Fibroblast of the conjunctiva (primary cell): ENCODE data around the gene MISFA.
"Not testable (repeated sequence)": the region's sequence is repeated elsewhere in the genome, so short reads cannot be mapped to it uniquely, and the experiment has no call there.

Source experiments
- DNase-seq: peaks from one replicate; pipeline ENCODE4 v3.0.0-alpha.2; 2010; ENCODE audit warnings: low read depth

Gene MISFA

DNA sequence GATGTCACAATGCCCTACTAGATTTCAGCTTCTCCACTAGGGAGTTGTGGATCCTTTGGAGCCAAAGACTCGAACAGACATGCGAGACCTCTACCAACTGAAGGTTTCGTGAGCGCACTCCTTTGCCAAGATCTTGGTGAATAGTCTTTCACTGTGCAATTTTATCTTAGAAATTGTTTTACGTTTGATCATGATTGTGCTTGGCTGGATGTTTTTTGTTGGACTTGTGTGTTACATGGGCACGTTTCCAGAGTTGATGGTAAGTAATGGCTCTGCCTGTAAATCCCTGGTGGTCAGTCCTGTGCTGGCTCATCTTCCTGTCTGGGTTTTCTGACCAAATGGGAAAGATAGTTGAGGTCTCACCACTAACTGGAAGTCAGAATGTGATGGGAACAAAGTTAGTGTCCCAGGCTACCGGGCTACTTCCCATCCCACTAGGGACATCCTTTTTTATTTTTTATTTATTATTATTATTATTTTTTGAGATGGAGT is at the start of gene MISFA:
TSS of gene MISFA (plus strand) at position 51 of the 492 bp plus-strand sequence. CDS start at position 191, 140 bp downstream.
- no peak for DNase-seq

DNA sequence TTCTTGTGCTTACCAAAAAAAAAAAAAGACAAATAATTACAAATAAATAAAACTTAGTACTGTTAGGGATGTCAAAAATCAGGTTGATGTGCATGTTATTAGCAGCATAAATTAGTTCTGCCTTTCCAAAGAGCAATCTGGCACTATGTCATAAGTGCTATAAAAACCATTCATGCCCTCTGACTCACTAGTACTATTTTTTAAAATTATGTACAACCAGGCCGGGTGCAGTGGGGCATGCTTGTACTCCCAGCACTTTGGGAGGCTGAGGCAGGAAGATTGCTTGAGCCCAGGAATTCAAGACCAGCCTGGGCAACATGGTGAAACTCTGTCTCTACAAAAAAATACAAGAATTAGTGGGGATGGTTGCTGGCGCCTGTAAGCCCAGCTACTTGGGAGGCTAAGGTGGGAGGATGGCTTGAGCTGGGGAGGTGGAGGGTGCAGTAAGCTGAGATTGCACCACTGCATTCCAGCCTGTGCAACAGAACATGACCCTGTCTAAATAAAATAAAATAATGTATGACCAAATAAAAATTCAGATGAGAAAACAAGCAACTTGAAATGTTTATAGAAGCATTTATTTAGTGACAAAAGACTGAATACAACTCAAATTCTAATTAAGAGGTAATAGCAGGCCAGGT is 36.4 kb upstream of the MISFA start:
- DNase-seq: no peak

DNA sequence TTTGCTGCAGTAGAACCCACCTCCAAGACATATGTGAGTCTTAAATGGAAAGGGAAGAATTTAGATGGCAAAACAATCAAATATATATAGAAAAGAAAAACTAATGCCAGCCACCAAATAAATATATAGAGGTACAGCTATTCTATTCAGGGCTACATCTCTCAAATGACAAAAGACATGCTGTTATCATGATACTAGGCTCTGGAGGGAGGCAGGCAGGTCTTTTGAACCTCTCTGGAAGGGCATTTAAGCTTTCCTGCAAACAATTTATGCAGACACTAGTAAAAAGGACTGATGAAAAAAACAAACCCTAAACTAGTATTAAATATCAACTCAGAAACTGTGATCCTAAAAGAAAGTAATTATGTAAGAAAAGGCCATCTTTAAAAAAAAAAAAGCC is 35.4 kb upstream of the MISFA start:
- DNase-seq: no peak

DNA sequence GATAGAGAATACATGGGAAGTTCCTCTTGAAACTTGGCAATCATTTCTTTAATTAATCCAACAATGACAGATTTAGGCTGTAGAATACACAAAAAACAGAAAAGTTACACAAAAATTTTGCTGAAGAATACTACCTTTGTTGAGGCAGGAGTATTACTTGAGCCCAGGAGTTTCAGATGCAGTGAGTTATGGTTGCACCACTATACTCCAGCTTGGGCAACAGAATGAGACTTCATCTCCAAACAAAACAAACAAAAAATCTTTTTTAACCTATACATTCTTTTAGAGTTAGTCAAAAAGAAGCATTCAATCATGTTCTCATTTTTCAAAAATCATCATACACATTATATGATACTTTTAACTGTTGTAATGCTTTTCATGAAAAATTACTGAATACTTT is 33.2 kb upstream of the MISFA start:
- DNase-seq: no peak

DNA sequence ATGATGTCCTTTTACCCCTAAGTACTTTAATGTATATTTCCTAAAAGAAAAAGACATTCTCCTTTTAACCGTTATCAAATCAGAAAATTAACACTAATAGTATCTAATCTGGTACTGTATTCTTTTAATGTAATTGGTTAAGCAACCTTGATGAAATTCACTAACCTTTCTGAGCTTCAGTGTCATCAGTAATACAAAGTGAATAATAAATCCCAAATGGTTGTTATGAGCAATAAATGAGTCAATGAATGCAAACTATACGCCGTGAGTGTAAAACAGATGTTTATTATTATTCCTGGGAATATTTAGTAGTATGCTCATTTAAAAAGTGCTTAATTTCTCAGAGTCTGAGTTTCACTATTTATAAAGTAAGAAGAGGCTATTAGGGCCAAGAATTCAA is 32.5 kb upstream of the MISFA start:
- peak; percentile 34 for DNase-seq

DNA sequence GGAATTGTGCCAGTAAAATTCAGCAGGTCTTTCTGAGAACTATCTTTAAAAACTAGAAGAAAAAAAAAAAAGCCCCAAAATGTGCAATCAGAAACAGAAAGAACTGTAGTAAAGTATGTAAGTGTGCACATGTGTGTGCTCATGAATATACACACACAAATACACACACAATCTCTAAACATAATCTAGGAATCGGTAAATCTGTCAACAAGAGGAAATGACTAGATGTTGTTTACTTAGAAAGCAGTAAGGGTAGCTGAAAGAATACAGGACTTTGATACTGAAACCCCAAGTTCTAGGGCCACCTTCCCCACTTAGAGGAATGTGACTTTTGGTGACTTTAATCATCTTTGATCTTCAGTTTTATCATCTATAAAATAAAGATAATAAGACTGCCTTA is 24.2 kb upstream of the MISFA start:
- DNase-seq: no peak

DNA sequence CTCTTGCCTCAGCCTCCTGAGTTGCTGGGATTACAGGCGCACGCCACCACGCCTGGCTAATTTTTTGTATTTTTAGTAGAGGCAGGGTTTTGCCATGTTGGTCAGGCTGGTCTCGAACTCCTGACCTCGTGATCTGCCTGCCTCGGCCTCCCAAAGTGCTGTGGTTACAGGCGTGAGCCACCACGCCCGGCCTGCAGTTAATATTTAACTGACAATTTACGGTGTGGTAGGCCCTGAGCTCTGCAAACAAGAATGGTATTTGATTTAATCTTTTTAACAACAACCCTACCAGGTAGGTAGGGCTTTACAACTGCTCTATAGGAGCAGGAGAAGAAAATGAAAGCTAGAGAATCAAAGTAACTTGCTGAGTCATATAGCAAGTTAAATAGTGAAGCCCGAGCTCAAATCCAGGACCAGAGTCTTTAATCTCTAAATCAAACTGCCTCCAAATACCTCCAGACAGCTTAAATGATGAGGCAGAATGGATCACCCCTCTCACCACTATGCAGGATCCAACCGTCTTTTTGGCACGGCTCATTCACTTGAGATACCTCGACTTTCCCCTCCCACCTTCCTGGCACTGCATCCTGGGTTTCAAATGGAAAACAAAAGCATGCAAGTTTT is 20.5 kb upstream of the MISFA start:
- DNase-seq: no peak

DNA sequence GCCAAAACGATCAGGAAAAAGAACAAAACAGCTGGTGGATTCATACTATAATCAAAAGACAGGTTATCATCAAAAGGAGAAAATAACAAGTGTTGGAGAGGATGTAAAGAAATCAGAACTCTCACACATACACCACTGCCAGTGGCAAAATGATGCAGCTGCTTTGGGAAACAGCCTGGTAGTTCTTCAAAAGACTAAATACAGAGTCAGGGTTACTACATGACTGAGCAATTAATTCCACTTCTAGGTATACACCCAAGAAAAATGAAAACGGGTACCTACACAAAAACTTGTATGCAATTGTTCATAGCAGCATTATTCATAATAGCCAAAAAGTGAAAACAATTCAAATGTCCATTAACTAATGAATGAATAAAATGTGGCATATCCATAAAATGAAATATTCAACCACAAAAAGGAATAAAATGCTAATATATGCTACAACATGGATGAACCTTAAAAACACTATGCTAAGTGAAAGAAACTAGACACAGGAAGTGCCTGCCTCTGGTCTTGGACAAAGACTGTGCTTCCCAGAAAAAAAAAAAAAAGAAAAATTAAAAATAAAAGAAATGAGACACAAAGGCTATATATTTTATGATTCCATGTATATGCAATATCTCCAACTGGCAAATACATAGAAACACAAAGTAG is 19.3 kb upstream of the MISFA start:
- no peak for DNase-seq

DNA sequence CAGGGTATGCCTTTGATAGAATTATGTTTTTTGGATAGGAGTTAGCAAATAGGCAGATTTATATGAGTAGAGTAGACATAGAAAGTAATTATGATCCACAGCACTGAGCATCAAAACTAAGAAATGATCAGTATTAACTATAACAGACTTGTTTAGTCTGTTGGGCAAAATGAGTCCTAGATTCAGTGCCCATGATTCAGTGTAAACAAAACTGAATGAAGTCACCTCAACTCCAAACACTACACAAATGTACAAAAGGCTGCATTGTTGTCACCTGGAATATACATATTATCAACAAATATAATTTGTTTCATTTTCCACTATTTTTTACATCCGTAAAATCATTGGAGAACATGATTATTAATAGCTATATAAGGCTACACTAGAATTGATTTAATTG is 17.8 kb upstream of the MISFA start:
- no peak for DNase-seq

DNA sequence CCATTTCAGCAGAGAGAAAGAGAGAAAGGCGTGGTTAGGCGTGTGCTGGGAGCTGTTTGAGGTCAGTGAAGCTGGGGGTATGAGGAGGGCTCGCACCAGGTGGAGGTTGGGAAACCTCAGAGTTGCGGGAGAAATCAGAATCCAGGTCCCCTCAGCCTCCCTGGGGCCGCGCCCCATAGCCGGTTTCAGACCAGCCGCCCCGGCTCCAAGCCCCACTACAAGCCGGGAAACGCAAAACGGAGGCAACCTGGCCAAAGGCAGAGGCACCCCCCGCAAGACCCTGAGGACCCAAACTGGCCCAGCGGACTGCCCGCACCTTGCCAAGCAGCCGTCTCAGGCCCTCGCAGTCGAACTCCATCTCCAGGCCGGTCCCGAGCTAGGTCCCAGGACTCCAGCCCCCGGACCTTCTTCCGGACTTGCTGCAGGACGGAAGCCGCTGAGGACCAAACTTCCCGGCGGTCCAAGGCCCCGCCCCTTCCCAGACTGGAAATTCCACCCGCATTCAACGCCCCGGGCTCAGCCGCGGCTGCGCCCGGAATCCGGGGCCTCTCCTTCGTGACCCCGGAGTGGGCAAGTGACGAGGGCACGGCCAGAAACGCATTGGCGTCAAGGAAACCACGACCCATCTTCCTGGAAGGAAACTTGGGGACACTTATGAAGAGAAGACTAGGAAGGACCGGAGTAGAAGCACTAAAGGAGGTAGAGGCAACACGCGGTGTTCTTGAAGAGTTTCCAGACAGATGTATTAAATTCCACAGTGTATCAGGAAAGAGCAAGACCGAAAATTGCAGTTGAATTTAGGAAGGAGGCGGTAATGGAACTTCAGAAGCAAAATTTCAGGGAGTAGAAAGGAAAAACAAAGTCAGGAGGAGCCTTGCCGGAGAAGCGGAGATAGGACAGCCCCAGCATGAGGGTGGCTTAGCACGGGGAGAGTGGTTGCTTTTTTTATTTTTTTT is 11.0 kb upstream of the MISFA start, which contains the start of gene UEVLD:
TSS of gene UEVLD (minus strand) at position 438 of the 956 bp plus-strand sequence. CDS start at position 358, 80 bp downstream.
- DNase-seq: peak; percentile 73

DNA sequence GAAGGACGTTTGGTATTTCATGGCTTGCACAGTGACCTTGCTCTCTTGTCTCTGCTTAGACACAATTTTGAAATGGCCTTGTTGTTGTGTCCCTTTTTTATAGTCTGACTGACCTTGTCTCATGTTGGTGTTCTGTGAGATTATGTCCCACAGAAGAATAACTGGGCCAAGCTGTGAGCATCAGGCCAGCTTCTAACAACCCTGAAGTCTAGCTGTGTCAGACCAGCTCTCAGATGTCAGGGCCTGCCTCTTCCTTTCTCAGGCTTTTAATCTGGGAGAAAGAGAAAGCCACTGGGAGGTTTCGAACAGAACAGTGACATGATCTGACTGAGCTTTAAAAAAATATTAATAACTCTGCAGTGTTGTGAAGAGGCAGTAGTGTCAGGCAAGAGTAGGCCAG is 9.0 kb upstream of the MISFA start:
- DNase-seq: no peak

DNA sequence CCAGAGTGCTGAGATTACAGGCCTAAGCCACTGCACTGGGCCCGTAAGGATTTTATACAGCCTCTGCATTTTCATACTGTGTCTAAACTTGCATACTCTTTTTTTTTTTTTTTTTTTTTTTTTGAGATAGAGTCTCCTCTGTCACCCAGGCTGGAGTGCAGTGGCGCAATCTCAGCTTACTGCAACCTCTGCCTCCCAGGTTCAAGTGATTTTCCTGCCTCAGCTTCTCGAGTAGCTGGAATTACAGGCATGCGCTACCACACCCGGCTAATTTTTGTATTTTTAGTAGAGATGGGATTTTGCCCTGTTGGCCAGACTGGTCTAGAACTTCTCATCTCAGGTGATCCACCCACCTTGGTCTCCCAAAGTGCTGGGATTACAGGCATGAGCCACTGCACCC is 5.5 kb upstream of the MISFA start:
- DNase-seq: not testable (repeated sequence)

DNA sequence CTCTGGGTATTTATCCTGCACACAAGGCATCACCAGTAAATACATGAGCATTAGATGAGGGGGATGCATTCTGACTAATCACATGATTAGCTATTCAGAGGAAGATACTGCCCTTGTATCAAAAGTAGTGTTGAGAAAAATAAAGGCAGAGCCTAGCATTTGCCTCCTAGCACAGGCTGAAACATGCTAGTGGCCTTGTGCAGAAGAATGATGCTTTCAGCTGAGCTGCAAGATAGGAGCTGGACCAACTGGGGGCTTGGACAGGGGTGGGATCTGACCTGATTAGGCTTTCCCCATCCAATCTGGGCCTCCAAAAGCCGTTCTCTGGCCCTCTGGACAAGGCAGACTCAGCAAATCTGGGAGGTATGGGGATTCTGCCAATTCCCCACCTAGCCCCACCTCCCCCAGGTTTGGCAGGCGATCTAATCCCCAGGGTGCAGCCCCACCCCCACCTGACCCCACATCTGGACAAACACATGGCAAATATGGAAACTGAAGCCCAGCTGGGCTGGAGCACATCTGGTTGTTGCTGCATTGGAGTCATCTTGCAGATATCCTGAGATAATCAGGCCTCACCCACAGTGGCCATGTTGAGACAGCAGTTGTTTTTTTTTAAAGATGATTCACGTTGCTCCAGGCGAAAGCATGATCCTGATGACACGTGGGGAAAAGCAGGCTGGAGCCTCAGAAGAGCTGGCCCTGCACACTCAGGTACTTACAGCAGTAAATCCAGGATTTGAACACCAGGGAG is 4.4 kb upstream of the MISFA start:
- no peak for DNase-seq

DNA sequence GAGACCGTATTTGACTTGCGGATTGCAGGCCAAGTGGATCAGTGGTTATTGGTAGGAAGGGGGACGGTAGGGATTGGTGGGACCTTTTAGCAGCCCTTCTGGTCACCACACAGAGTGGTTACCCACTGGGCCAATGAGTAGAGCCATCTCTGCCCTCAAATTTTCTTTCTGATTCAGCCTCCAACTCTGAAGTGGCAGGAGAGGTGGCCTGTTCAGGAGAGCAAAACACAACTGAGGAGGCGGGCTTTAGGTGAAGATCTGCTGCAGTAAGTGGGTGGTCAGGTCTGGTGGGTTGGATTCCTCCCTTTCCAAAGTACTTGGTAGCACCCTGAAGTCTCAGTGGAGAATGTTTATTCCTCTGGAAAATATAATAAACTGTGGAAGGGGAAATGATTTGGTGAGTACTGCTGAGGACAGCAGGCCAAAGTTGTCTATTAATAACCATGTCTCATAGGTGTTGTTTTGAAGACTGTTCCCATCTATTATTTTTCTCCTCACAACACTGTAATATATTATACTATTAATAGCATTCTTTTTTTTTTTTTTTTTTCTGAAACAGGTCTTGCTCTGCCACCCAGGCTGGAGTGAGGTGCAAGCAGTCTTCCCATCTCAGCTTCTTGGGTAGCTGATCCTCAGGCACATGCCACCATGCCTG is 1.5 kb downstream of the MISFA start:
- DNase-seq: no peak

DNA sequence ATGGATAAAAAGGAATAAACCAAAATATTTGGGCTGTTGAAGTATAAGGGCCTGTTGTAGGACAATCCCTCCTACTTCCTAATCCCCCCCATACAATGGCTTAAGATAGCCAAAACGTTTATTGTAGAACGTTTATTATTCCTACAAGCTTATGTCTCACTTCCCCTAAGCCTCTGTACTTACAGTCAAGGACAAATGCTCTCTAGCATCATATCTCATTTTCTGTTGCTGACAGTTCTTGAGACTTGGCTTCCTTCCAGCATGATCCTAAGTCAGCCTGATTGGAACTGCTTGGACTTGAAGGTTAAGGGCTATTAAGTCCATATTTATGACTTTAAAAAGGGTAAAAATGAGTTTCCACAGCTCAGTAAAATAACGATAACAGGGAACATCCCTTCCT is 8.8 kb downstream of the MISFA start:
- no peak for DNase-seq

DNA sequence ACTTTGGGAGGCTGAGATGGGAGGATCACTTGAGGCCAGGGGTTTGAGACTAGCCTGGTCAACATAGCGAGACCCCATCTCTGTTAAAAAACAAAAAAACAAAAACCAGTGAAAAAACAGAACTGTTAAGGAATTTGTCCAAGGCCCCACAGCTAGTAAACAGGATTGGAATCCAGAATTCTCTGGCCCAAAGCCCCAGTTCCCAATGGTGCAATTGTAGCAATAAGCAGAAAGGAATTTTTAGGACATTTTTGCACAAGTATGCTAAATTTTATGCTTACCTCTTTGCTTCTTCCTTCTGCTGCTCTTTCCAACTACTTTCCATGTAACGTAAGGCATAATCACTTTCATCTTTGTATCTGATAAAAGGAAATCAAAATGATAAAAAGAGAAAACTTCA is 11.6 kb downstream of the MISFA start:
- no peak for DNase-seq

DNA sequence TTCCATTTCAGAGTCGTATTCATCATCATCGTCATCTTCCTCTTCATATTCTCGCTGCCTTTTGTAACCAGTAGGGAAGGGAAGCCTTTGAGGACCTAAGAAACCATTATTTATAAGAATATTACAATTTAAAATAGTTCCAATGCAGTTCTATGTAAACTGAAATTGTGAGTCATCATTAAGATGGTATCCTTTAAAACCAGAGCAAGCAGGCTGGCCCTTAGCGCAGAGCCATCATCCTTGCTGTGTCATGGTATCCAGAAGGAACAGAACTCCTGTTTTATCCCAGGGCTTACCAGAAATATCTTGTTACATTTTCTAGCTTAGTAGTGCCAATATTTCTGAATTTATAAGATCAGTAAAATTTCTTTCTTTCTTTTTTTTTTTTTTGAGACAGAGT is 12.8 kb downstream of the MISFA start:
- DNase-seq: no peak

DNA sequence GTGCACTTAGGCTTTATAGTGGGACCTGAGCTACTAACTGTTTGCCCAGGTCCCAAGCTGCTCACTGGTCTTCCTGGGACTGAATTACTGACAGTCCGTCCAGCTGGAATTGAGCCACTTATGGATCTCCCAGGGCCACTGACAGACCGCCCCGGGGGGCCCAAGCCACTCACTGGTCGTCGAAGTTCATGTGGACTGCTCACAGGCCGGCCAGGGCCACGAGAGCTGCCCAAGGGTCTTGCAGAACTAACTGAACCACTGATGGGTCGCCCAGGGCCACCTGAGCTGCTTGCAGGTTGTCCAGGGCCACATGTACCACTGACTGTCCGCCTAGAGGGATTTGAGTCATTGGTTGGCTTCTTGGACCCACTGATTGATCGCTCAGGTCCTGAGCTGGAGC is 15.1 kb downstream of the MISFA start:
- DNase-seq: no peak

DNA sequence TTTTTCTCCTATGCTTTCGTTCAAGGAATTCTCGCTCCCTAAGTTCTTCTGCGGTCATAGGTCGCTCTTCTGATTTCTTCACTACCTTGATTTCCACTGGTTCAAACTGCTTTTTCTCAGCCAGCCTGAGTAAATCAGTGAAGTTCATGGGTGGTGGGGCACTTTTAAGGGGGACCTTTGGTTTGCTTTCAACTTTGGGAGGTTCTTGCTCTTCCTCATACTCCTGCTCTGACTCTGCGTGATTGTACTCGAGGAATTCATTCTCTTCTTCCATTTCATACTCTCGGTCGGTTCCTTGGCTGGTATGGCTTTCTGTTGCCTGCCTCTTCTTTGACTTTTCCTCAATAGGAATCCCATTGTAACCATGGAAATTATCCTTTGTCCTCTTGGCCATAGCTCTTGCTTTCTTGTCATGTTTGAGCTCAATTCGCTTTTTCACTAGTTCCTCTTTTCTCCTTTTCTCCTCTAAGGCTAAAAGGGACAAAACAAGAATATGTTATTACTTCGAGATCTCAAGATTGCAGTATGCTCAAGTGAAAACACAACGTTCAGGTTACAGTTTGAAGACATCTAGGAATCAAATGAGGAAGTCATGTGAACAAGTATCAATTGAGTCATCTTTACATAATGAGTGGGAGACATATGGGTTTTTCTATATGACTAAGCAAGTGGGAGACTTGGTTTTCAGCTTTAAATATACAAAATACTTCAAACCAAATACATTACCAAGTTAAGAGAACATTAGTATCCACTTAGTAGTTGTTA is 16.2 kb downstream of the MISFA start:
- no peak for DNase-seq

DNA sequence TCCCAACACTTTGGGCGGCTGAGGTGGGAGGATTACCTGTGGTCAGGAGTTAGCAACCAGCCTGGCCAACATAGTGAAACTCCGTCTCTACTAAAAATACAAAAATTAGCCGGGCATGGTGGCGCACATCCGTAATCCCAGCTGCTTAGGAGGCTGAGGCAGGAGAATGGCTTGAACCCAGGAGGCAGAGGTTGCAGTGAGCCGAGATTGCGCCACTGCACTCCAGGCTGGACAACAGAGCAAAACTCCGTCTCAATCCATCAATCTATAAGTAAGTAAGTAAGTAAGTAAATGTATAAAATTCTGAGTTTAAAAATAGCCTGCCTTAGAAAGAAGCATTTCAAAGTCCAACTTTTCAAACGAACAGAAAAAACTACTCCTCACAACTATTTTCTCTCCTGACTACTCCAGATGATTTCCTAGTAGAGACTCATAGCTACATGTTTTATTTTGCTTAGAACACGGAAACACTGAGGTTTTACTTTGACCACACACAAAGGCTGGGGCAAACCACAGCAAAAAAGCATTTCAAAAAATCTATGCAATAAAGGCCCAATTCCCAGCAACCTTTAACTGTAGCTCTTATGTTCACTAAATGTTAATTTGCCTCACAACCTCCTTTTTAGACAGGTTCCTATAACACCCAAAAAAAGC is 18.2 kb downstream of the MISFA start:
- DNase-seq: no peak
